IMR-90 (cell line): ENCODE data around the gene R3HDM4.

Experiments
- BHLHE40 ChIP-seq: fragments of 150-350 bp; IDR thresholded peaks from 2 replicates; pipeline ENCODE4 v1.6.1; 2016; ENCODE audit warnings: mild to moderate bottlenecking, low read depth, low read length
- CEBPB ChIP-seq: IDR thresholded peaks from 2 replicates; pipeline ENCODE4 v1.6.1; 2012; ENCODE audit warnings: low read depth, low read length, improper control_type of control experiment
- CHD1 ChIP-seq: IDR thresholded peaks from 2 replicates; pipeline ENCODE4 v1.6.1; 2012; ENCODE audit warnings: low read depth, low read length, improper control_type of control experiment
- MAFK ChIP-seq: IDR thresholded peaks from 2 replicates; pipeline ENCODE4 v1.6.1; 2012; ENCODE audit warnings: low read depth, low read length, improper control_type of control experiment
- MXI1 ChIP-seq: IDR thresholded peaks from 2 replicates; pipeline ENCODE4 v1.6.1; 2012; ENCODE audit warnings: low read depth, mild to moderate bottlenecking, low read length, moderate library complexity, borderline replicate concordance
- NFE2L2 ChIP-seq: fragments of 150-350 bp; IDR thresholded peaks from 2 replicates; pipeline ENCODE4 v1.6.1; 2016; ENCODE audit warnings: low read depth, mild to moderate bottlenecking, low read length
- POLR2A ChIP-seq: IDR thresholded peaks from 2 replicates; pipeline ENCODE4 v1.6.1; 2012; ENCODE audit warnings: mild to moderate bottlenecking, low read depth, low read length
- RAD21 ChIP-seq: IDR thresholded peaks from 2 replicates; pipeline ENCODE4 v1.6.1; 2012; ENCODE audit warnings: low read length, improper control_type of control experiment
- RFX5 ChIP-seq: IDR thresholded peaks from 2 replicates; pipeline ENCODE4 v1.8.0; 2012; ENCODE audit warnings: low read depth, mild to moderate bottlenecking, low read length, moderate library complexity
- SMC3 ChIP-seq: fragments of 150-350 bp; IDR thresholded peaks from 2 replicates; pipeline ENCODE4 v1.6.1; 2016; ENCODE audit warnings: low read depth, mild to moderate bottlenecking, antibody characterized with exemption, low read length, moderate library complexity
- TF ChIP-seq, protein P1 (sequence below): conservative IDR thresholded peaks from 2 replicates; pipeline ENCODE4 v1.5.1; 2012; ENCODE audit warnings: mild to moderate bottlenecking, low read depth, low read length, improper control_type of control experiment
- TF ChIP-seq, protein P2 (sequence below): fragments of 150-350 bp; IDR thresholded peaks from 2 replicates; pipeline ENCODE4 v1.6.1; 2017; ENCODE audit warnings: mild to moderate bottlenecking, antibody characterized with exemption, low read length, low read depth

GRCh38 chr19:852136-853013 is 60.6 kb downstream of the R3HDM4 start, which contains the start of gene ELANE:
- TF ChIP-seq, protein P1, sequence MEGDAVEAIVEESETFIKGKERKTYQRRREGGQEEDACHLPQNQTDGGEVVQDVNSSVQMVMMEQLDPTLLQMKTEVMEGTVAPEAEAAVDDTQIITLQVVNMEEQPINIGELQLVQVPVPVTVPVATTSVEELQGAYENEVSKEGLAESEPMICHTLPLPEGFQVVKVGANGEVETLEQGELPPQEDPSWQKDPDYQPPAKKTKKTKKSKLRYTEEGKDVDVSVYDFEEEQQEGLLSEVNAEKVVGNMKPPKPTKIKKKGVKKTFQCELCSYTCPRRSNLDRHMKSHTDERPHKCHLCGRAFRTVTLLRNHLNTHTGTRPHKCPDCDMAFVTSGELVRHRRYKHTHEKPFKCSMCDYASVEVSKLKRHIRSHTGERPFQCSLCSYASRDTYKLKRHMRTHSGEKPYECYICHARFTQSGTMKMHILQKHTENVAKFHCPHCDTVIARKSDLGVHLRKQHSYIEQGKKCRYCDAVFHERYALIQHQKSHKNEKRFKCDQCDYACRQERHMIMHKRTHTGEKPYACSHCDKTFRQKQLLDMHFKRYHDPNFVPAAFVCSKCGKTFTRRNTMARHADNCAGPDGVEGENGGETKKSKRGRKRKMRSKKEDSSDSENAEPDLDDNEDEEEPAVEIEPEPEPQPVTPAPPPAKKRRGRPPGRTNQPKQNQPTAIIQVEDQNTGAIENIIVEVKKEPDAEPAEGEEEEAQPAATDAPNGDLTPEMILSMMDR: no peak
- TF ChIP-seq SMC3 (no peak), POLR2A (no peak), RFX5 (no peak), BHLHE40 (no peak), MXI1 (no peak), RAD21 (no peak), CHD1 (no peak), CEBPB (no peak), MAFK (no peak), NFE2L2 (no peak)
- TF ChIP-seq, protein P2, sequence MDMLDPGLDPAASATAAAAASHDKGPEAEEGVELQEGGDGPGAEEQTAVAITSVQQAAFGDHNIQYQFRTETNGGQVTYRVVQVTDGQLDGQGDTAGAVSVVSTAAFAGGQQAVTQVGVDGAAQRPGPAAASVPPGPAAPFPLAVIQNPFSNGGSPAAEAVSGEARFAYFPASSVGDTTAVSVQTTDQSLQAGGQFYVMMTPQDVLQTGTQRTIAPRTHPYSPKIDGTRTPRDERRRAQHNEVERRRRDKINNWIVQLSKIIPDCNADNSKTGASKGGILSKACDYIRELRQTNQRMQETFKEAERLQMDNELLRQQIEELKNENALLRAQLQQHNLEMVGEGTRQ: no peak
